HS-5 (cell line): ENCODE measurements around the gene SOSTDC1.

Experiments
- DNase-seq: peaks from one replicate; pipeline ENCODE4 v3.0.0-alpha.2; 2012; ENCODE audit warnings: low read depth

SOSTDC1 gene

DNA sequence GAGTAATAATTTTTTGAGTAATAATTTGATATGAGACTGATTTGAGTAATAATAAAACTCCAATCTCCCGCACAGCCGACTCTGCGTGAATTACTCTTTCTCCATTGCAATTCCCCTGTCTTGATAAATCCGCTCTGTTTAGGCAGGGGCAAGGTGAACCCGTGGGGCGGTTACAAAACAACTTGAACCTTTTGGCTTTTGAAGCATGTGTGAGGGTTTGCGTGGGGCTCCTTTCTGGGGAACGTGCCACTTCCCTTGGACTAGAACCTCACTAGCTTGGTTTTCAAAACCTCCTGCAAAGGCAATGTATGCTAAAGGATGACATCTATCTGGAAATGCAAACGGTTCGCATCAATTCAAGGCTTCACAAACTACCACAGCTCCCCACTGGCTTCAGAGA, 45.7 kb downstream of the SOSTDC1 start:
- DNase-seq, result no peak

DNA sequence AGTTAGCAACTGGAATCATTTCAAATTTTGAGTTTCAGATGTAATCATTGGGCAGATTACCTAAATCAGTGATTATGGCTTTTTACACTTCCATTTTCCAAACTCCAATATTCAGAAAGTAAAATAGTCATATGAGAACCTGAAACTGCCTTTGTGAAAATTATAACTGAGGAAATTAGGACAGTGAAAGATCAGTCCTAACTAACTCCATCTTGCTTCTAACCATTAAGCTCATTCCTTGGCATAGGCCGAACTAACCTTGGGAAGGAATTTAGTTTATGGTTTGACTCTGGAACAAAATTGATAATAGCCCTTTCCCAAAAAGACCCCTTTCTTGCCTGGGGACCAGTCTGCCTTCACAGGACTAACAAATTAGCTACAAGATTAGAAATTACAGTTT, 46.4 kb downstream of the SOSTDC1 start:
- DNase-seq, result no peak

DNA sequence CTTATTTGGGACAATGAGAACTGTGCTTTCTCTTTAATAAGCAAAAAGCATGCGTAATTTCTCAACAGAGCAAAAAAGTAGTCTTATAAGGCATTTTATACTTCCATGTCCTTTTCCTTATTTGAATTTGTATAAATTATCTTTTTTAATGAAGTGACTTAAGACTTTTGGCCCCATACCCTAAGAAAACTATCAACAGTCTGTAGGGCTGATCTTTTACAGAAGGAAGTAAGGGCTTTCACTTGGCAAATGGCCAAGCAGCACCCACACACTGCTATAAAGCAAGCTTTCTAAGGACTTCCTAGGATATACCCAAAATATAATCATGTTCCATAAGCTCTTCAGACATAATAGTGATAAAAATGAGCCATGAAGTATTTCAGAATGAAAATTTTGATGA, 47.6 kb downstream of the SOSTDC1 start:
- DNase-seq, result no peak

DNA sequence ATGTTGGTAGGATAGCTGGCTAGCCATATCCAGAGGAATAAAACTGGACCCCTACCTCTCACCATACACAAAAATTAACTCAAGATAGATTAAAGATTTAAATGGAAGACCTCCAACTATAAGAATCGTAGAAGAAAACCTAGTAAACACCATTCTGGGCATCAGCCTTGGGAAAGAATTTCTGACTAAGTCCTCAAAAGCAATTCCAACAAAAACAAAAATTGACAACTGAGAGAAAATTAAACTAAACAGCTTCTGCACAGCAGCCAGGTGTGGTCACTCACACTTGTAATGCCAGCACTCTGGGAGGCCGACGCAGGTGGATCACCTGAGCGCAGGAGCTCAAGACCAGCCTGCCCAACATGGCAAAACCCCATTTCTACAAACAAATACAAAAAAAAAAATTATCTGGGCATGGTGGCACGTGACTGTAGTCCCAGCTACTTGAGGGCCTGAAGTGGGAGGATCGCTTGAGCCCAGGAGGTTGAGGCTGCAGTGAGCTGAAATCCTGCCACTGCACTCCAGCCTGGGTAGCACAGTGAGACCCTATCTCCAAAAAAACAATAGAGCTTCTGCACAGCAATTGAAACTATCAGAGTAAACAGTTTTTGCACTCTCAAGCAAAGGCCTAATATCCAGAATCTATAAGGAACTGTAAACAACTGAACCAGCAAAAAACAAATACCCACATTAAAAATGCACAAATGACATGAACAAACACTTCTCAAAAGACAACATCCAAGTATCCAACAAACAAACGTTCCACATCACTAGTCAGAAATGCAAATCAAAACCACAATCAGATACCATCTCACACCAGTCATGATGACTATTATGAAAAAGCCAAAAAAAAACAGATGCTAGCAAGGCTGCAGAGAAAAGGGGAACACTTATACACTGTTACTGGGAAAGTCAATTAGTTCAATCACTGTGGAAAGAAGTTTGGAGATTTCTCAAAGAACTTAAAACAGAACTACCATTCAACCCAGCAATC, 49.0 kb downstream of the SOSTDC1 start:
- DNase-seq, result no peak

DNA sequence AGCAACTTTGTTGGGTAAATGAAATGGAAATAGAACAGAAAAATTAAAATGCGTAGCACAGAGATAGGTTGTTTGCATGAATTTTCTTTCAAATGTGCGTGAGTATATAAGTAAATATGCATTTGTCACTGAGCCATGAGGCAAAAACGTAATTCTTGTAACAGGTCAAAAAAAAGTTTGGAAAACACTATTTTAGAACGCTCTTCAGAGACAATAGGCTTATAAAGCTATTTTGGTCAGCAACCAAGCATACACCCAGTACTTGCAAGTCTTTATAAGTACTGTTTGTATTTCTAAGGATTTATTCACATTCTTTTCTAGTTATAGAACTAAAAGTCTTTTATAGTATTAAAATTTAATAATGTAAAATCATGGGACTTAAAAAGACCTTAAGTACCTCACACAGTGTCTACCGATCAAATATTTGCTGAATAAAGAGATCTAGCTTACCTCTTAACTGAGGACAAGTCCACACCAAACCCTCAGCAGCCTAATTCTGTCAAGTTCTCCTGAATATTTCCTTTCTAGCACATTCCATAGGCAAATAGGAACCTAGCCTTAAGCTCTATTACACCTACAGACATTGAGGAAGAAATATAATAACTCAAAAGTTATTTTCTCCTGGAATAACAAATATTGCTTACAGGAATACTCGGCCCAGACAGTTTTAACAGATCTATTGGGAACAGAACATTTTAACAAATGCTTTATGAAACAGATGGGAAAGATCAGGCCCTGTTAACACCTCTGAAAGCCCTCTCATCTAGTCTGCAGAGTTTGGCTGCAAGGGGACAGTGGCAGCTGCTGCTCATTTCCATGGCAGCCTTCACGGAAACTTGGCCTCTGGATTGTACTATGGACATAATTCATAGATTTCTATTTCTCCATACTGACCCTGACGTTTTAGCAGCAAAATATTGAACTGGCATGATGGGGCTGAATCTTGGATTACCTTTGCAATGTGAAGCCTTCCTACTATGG, 53.0 kb downstream of the SOSTDC1 start:
- no peak for DNase-seq
